Measurements from ENCODE around the gene SETDB2. TPM values are rescaled to one million over a fixed set of nuclear protein-coding genes. Genes with fewer than 3 reads are reported as not detected.

The SETDB2 gene
- total RNA-seq, 1 experiment from 2014 or later, result 4.9 TPM

GRCh38 chr13:49532593-49532992 is 88.5 kb downstream of the SETDB2 start:
- no peak overlapping the region for H3K4me3 Mint-ChIP-seq (ENCODE audit: low read depth, unreplicated experiment)
- intact Hi-C loops (cut with micrococcal nuclease; ENCODE audit: unreplicated experiment), result no loop called here
- H3K27ac Mint-ChIP-seq (ENCODE audit: unreplicated experiment), result no peak overlapping the region
- TF ChIP-seq CTCF (IDR thresholded peaks at IDR 0.05; ENCODE audit: unreplicated experiment), result no peak
- CTCF ChIA-PET, result no interaction called here
- H3K36me3 Mint-ChIP-seq (ENCODE audit: insufficient read depth, unreplicated experiment), result no peaks in the 10 kb centered on the region
- DNase-seq, result no peak
- no peaks in the 10 kb centered on the region for H3K4me1 Mint-ChIP-seq (ENCODE audit: low read depth, unreplicated experiment)
- BruUV-seq (replicated peaks), result no TSS peak
- H3K27me3 Mint-ChIP-seq (ENCODE audit: unreplicated experiment), result no peaks in the 10 kb centered on the region
- no peaks in the 10 kb centered on the region for H3K9me3 Mint-ChIP-seq (ENCODE audit: low read depth, unreplicated experiment)

GRCh38 chr13:49533011-49533410 is 88.9 kb downstream of the SETDB2 start:
- BruUV-seq (replicated peaks), result no TSS peak
- intact Hi-C loops (cut with micrococcal nuclease; ENCODE audit: unreplicated experiment), result no loop called here
- no peaks in the 10 kb centered on the region for H3K36me3 Mint-ChIP-seq (ENCODE audit: insufficient read depth, unreplicated experiment)
- TF ChIP-seq CTCF (IDR thresholded peaks at IDR 0.05; ENCODE audit: unreplicated experiment), result no peak
- CTCF ChIA-PET, result no interaction called here
- DNase-seq, result no peak
- no peaks in the 10 kb centered on the region for H3K4me1 Mint-ChIP-seq (ENCODE audit: low read depth, unreplicated experiment)
- no peak overlapping the region for H3K27ac Mint-ChIP-seq (ENCODE audit: unreplicated experiment)
- H3K27me3 Mint-ChIP-seq (ENCODE audit: unreplicated experiment), result no peaks in the 10 kb centered on the region
- H3K4me3 Mint-ChIP-seq (ENCODE audit: low read depth, unreplicated experiment), result no peak overlapping the region
- no peaks in the 10 kb centered on the region for H3K9me3 Mint-ChIP-seq (ENCODE audit: low read depth, unreplicated experiment)

GRCh38 chr13:49533591-49534269 is 89.7 kb downstream of the SETDB2 start:
- intact Hi-C loops (cut with micrococcal nuclease; ENCODE audit: unreplicated experiment), result no loop called here
- BruUV-seq (replicated peaks), result no TSS peak
- Mint-ChIP-seq H3K27ac (ENCODE audit: unreplicated experiment) (no peak overlapping the region), H3K36me3 (ENCODE audit: insufficient read depth, unreplicated experiment) (no peaks in the 10 kb centered on the region), H3K27me3 (ENCODE audit: unreplicated experiment) (no peaks in the 10 kb centered on the region), H3K4me3 (ENCODE audit: low read depth, unreplicated experiment) (no peak overlapping the region), H3K9me3 (ENCODE audit: low read depth, unreplicated experiment) (no peaks in the 10 kb centered on the region), H3K4me1 (ENCODE audit: low read depth, unreplicated experiment) (no peaks in the 10 kb centered on the region)
- CTCF ChIA-PET, result no interaction called here
- no peak for DNase-seq
- TF ChIP-seq CTCF (IDR thresholded peaks at IDR 0.05; ENCODE audit: unreplicated experiment), result no peak

GRCh38 chr13:49536144-49536873 is 92.2 kb downstream of the SETDB2 start:
- Mint-ChIP-seq H3K27ac (ENCODE audit: unreplicated experiment) (no peak overlapping the region), H3K4me3 (ENCODE audit: low read depth, unreplicated experiment) (no peak overlapping the region), H3K27me3 (ENCODE audit: unreplicated experiment) (no peaks in the 10 kb centered on the region), H3K4me1 (ENCODE audit: low read depth, unreplicated experiment) (no peaks in the 10 kb centered on the region), H3K36me3 (ENCODE audit: insufficient read depth, unreplicated experiment) (peaks cover 5% of the 10 kb centered on the region), H3K9me3 (ENCODE audit: low read depth, unreplicated experiment) (no peaks in the 10 kb centered on the region)
- intact Hi-C loops (cut with micrococcal nuclease; ENCODE audit: unreplicated experiment), result no loop called here
- BruUV-seq (replicated peaks), result no TSS peak
- CTCF ChIA-PET, result no interaction called here
- DNase-seq, result no peak
- no peak for TF ChIP-seq CTCF (IDR thresholded peaks at IDR 0.05; ENCODE audit: unreplicated experiment)
